Measurements from ENCODE around the gene TRAF2. TPM values are rescaled to one million over a fixed set of nuclear protein-coding genes. Genes with fewer than 3 reads are reported as not detected.
"Not testable (repeated sequence)": the region's sequence is repeated elsewhere in the genome, so short reads cannot be mapped to it uniquely, and the experiment has no call there.

Gene TRAF2
- total and polyA plus RNA-seq, 2 donors (not counting 1 experiment from before 2014, with no cell fraction given): 25.5 to 54.5 TPM

DNA sequence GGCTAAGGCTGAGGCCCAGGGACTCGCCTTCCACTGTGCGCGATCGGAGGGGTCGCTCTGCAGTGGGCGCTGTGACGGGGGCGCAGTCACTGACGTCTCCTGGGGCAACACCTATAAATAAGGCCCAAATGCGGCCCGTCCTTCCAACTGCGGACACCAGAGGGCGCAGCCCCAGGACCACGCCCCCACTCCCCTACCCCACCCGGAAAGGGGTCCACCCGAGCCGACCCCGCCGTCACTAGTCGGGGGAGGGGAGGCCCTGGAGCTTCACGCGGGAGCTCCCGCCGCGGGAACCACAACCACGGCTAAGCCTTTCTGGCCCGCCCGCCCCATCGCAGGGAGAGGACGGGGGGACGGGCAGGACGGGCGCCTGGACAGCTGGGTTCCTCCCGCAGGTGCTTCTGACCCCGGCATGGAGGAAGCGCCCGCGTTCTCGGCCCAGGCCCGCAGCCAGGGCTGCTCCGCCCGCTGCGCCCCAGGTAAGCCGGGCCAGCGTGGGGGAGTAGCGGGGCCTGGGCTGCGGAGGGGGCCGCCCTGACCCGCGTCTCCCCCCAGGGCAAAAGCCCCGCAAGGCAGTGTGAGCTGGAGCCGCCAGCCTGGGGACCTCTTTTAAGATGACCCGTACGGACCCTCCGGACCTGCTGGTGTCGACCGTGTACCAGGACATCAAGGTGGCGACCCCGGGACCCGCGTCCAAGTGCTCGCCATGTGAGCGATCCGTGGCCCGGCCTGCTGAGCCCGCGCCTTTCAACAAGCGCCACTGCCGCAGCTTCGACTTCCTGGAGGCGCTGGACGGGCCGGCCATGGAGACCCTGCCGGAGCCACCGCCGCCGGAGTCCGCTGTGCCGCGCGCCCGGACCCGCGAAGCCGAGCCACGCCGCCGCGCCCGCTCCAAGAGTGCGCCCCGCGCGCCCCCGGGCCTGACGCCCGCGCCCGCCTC, 42.2 kb upstream of the TRAF2 start:
- H3K27me3 ChIP-seq (replicated peaks in 1 of 4; ENCODE audit: control extremely low read depth in 1 of 4, control insufficient read depth in 3 of 4, insufficient read depth in 4 of 4, low read length in 3 of 4): peaks cover 0 to 39% (median 12%) of the 10 kb centered on the region in 4 experiments
- TF ChIP-seq, protein P1, sequence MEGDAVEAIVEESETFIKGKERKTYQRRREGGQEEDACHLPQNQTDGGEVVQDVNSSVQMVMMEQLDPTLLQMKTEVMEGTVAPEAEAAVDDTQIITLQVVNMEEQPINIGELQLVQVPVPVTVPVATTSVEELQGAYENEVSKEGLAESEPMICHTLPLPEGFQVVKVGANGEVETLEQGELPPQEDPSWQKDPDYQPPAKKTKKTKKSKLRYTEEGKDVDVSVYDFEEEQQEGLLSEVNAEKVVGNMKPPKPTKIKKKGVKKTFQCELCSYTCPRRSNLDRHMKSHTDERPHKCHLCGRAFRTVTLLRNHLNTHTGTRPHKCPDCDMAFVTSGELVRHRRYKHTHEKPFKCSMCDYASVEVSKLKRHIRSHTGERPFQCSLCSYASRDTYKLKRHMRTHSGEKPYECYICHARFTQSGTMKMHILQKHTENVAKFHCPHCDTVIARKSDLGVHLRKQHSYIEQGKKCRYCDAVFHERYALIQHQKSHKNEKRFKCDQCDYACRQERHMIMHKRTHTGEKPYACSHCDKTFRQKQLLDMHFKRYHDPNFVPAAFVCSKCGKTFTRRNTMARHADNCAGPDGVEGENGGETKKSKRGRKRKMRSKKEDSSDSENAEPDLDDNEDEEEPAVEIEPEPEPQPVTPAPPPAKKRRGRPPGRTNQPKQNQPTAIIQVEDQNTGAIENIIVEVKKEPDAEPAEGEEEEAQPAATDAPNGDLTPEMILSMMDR (IDR thresholded peaks at IDR 0.05): peak; percentile 74
- peaks cover 24% of the 10 kb centered on the region for H3K4me1 Mint-ChIP-seq
- peak; percentile 72 for DNase-seq
- intact Hi-C loops (cut with micrococcal nuclease): loop anchor here (2.0 kb wide), 2 partner anchors 37 to 191 kb away; partner anchors contain the start of gene RABL6
- peak overlapping the region; percentile 82 for H3K4me3 Mint-ChIP-seq
- ChIA-PET POLR2A (interaction anchor here (1.2 kb wide), 1 partner anchor 77 kb away, joined by 5 read pairs; no protein-coding TSS in a partner anchor), CTCF (interaction anchor here (0.6 to 3.5 kb wide), 9 partner anchors 10 to 205 kb away, joined by 3 to 15 read pairs (median 11); partner anchors contain the start of genes FUT7 and RABL6)
- H3K79me2 ChIP-seq (ENCODE audit: control insufficient read depth, insufficient read depth, low read length); H3K9me3 Mint-ChIP-seq (ENCODE audit: insufficient read depth); H3K27me3 Mint-ChIP-seq; H3K27ac ChIP-seq (ENCODE audit: low read length in 2 of 2); H3K36me3 ChIP-seq (replicated peaks in 1 of 2; ENCODE audit: control extremely low read depth in 1 of 2, control insufficient read depth in 1 of 2, extremely low read depth in 1 of 2, insufficient read depth in 2 of 2, low read length in 1 of 2); H2AFZ ChIP-seq (ENCODE audit: insufficient read depth, low read depth, low read length, poor library complexity, severe bottlenecking): not testable (repeated sequence)
- peak overlapping the region; percentile 78 for H3K27ac Mint-ChIP-seq
- H3K4me1 ChIP-seq (ENCODE audit: control insufficient read depth in 2 of 2, insufficient read depth in 2 of 2, low read length in 2 of 2): peaks cover 42 to 48% of the 10 kb centered on the region in 2 donors
- H3K9ac ChIP-seq (ENCODE audit: low read length): peak overlapping the region; percentile 29
- peak overlapping the region; percentile 60 for H3K4me2 ChIP-seq (replicated peaks; ENCODE audit: low read depth, low read length, poor library complexity, severe bottlenecking)
- WGBS (ENCODE audit: insufficient coverage): 10% methylated on average over 99 of the region's 99 CpGs
- H3K4me3 ChIP-seq (ENCODE audit: control extremely low read depth in 1 of 5, extremely low read depth in 1 of 5, insufficient read depth in 1 of 5, low read depth in 2 of 5, low read length in 4 of 5): peak overlapping the region in 1 of 5 experiments; percentile 24
- H3K9me3 ChIP-seq (ENCODE audit: control extremely low read depth in 1 of 3, control insufficient read depth in 2 of 3, insufficient read depth in 1 of 3, low read length in 2 of 3): peaks cover 0 to 25% (median 0%) of the 10 kb centered on the region in 3 donors
- ATAC-seq (ENCODE audit: low read depth): peak; percentile 32
- H4K20me1 ChIP-seq (ENCODE audit: control insufficient read depth, insufficient read depth, low read length, poor library complexity, severe bottlenecking): peaks cover 24% of the 10 kb centered on the region
